Measurements from ENCODE around the gene POU2F3.

The POU2F3 gene

DNA sequence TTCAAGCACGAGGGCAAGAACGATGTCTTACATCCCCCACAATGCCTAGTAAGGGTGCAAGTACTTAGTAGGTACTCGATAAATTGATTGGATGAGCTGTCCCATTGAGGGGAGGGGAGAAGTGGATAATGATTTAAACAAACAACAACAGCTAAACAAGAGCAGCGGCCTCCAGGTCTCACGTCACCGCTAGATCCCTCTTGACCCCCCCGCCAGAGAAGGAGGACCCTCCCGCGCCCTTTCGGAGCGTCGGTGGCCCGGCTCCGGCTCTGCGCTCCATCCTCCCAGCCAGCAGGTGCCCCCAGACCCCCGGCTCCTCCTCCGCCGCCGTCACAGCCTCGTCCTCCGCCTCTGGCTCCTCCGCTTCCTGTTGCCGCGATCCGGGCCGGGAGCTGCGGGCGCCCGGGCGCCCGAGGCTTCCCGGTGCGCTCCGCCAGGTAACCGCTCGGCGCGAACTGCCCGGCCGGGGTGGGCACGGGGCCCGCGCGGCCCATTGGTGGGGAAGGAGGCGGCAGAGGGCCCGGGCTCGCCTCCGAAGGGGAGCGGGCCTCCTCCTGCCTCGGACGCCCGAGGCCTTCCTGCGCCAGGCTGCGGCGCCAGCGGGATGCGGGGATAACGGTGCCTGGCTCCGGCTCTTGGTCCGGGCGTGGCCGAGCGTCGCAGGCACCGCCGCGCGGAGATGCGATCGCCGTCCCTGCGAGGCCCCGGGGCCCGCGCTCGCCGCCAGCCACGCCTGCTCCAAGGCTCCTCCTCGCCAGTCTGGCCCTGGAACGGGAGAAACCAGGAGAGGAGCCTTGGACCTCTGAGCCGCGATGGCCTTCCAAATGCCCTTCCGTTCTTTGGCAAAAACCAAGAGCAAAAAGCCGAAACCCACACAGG lies 85.2 kb downstream of the POU2F3 start, which contains the start of gene TLCD5:
TSS of gene TLCD5 (plus strand) at position 368 of the 879 bp plus-strand sequence. CDS start 2,143 bp downstream, outside the sequence.
- TF ChIP-seq, protein P1, sequence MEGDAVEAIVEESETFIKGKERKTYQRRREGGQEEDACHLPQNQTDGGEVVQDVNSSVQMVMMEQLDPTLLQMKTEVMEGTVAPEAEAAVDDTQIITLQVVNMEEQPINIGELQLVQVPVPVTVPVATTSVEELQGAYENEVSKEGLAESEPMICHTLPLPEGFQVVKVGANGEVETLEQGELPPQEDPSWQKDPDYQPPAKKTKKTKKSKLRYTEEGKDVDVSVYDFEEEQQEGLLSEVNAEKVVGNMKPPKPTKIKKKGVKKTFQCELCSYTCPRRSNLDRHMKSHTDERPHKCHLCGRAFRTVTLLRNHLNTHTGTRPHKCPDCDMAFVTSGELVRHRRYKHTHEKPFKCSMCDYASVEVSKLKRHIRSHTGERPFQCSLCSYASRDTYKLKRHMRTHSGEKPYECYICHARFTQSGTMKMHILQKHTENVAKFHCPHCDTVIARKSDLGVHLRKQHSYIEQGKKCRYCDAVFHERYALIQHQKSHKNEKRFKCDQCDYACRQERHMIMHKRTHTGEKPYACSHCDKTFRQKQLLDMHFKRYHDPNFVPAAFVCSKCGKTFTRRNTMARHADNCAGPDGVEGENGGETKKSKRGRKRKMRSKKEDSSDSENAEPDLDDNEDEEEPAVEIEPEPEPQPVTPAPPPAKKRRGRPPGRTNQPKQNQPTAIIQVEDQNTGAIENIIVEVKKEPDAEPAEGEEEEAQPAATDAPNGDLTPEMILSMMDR (IDR thresholded peaks at IDR 0.05; ENCODE audit: low read depth, low read length): peak; percentile 14

DNA sequence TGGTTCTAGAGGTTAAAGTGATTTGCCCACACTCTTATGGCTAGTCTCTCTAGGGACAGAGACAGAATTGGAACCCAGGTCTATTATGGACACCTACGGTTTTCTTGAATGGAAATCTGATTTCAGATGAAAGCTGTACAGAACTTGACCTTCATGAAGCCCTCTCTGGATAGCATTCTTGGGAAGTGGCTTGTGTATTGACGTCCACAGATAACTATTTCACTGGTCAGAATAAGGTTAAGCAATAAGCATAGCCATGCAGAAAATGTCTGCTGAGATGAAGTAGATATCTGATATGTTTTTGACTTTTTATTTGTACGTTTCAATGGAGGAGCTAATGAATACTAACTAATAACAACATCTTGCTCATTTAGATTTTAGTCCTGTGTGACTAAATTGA lies 86.3 kb downstream of the POU2F3 start:
- peak overlapping the region in 1 of 2 donors; percentile 70 for H3K4me3 ChIP-seq (replicated peaks in 1 of 2; ENCODE audit: low read depth in 2 of 2, low read length in 2 of 2)
- DNase-seq (ENCODE audit: low read depth in 2 of 2): peak; percentile 68 to 84
- TF ChIP-seq, protein P1 (IDR thresholded peaks at IDR 0.05; ENCODE audit: low read depth, low read length): no peak

More for the DNA sequence above, 85.2 kb downstream of the POU2F3 start, which contains the start of gene TLCD5:
- peak within 1 kb of the TSS; percentile 48 to 70 for H3K4me3 ChIP-seq (replicated peaks in 1 of 2; ENCODE audit: low read depth in 2 of 2, low read length in 2 of 2)
- peak; percentile 61 to 72 for DNase-seq (ENCODE audit: low read depth in 2 of 2)

DNA sequence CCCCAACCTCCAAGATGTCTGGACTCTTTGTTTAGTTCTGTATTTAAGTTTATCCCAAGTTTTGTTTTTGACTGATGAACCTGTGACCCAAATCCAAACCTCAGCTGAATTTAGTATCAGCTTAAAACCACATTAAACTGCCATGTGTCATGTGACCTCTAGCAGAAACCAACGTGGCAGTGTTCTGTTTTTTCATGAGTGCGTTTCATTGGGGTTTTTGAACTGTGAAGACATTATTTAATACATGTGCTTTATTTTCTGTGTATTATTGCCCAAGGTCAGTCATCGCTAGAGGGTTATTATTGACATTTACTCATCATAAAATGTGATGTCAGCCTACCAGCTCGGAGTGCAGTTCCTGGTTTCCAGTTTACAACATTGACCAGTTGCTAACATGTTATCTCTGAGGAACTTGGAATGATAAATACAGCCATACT lies 86.9 kb downstream of the POU2F3 start:
- no peak overlapping the region for H3K4me3 ChIP-seq (replicated peaks in 1 of 2; ENCODE audit: low read depth in 2 of 2, low read length in 2 of 2)
- TF ChIP-seq, protein P1 (IDR thresholded peaks at IDR 0.05; ENCODE audit: low read depth, low read length): no peak
- peak; percentile 19 to 39 for DNase-seq (ENCODE audit: low read depth in 2 of 2)

DNA sequence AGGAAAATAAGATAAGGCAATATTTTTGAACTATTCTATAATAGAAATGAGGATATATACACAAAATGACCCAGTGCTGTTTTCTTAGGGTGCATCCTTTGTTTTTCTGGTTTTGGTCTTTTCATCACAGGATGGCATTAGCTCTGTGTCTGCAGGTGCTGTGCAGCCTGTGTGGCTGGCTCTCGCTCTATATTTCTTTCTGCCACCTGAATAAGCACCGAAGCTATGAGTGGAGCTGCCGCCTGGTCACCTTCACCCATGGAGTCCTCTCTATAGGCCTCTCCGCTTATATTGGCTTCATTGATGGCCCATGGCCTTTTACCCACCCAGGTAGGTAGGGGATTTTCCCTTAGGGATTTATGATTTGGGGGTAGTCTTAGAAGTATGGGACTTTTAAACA lies 87.4 kb downstream of the POU2F3 start:
- TF ChIP-seq, protein P1 (IDR thresholded peaks at IDR 0.05; ENCODE audit: low read depth, low read length): no peak
- H3K4me3 ChIP-seq (replicated peaks in 1 of 2; ENCODE audit: low read depth in 2 of 2, low read length in 2 of 2): no peak overlapping the region
- no peak for DNase-seq (ENCODE audit: low read depth in 2 of 2)

DNA sequence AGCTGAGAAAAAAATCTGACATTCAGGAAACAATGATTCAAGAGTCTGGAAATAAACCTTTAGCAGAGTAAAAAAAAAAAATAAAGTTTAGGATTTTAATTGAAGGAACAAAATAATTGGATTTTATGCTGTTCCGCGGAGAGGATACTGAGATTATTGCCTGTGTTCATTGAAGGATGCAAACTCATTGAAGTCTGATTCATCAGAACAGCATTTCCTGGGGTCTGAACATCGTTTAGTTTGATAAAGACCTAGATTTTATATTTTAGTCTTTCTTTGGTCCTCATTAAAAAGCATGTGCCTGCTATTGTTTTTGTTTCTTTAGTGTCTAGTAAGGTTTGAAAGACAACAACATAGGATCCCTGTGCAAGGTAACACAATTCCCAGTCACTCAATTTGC lies 89.6 kb downstream of the POU2F3 start:
- H3K4me3 ChIP-seq (replicated peaks in 1 of 2; ENCODE audit: low read depth in 2 of 2, low read length in 2 of 2): no peak overlapping the region
- TF ChIP-seq, protein P1 (IDR thresholded peaks at IDR 0.05; ENCODE audit: low read depth, low read length): no peak
- DNase-seq (ENCODE audit: low read depth in 2 of 2): no peak

DNA sequence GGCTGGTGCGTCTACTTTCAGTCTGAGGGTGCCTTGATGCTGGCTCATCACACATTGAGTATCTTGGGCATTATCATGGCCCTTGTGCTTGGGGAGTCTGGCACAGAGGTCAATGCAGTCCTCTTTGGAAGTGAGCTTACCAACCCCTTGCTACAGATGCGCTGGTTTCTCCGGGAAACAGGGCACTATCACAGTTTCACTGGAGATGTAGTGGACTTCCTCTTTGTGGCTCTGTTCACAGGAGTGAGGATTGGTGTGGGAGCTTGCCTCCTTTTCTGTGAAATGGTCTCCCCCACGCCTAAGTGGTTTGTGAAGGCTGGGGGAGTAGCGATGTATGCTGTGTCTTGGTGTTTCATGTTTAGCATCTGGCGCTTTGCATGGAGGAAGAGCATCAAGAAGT lies 90.1 kb downstream of the POU2F3 start:
- H3K4me3 ChIP-seq (replicated peaks in 1 of 2; ENCODE audit: low read depth in 2 of 2, low read length in 2 of 2): no peak overlapping the region
- TF ChIP-seq, protein P1 (IDR thresholded peaks at IDR 0.05; ENCODE audit: low read depth, low read length): no peak
- no peak for DNase-seq (ENCODE audit: low read depth in 2 of 2)

All from cardiac fibroblast (primary cell).